ENCODE data around the gene FGF5. TPM values are rescaled to one million over a fixed set of nuclear protein-coding genes. Genes with fewer than 3 reads are reported as not detected.

FGF5 gene
- total RNA-seq, 4 donors from 2014 or later: 0.14 to 4.1 (median 0.16) TPM; not detected in 1

GRCh38 chr4:80270321-80270720 lies 3.9 kb downstream of the FGF5 start:
- in situ Hi-C loops (cut with MboI; ENCODE audit: low pct_ligation_motif_present in 1 of 4, low pct_unique_long_range_greater_than_20kb in 1 of 4, low sequenced_read_pairs in 3 of 4): no loop called here
- peaks cover 60% of the 10 kb centered on the region for H3K27me3 ChIP-seq

GRCh38 chr4:80270868-80271267 lies 4.4 kb downstream of the FGF5 start:
- intact Hi-C loops (cut with DNase I; ENCODE audit: low total_unique reads): no loop called here
- WGBS, 2 donors (ENCODE audit: low coverage in 1 of 2): 42 to 86% methylated on average over 1 of the region's 1 CpG
- no peaks in the 10 kb centered on the region for H3K9me3 ChIP-seq

More at GRCh38 chr4:80270321-80270720, 3.9 kb downstream of the FGF5 start:
- no peak overlapping the region for H3K27ac ChIP-seq
- peaks cover 0 to 12% (median 4%) of the 10 kb centered on the region in 4 donors for H3K4me1 ChIP-seq
- intact Hi-C loops (cut with DNase I; ENCODE audit: low total_unique reads): no loop called here
- no peak overlapping the region for H3K4me3 ChIP-seq
- no peaks in the 10 kb centered on the region for H3K9me3 ChIP-seq
- DNase-seq: no peak
- WGBS, 2 donors (ENCODE audit: low coverage in 1 of 2): 92% methylated on average over 2 of the region's 2 CpGs
- TF ChIP-seq EP300 (IDR thresholded peaks at IDR 0.05; ENCODE audit: low read depth) (no peak), POLR2AphosphoS5 (IDR thresholded peaks at IDR 0.05) (no peak), POLR2A (IDR thresholded peaks at IDR 0.05) (no peak), CTCF (IDR thresholded peaks at IDR 0.05) (no peak)
- H3K36me3 ChIP-seq: no peaks in the 10 kb centered on the region

GRCh38 chr4:80271801-80272200 lies 5.3 kb downstream of the FGF5 start:
- H3K27me3 ChIP-seq: peaks cover 50% of the 10 kb centered on the region
- no peak for DNase-seq
- no peaks in the 10 kb centered on the region for H3K9me3 ChIP-seq
- H3K36me3 ChIP-seq: no peaks in the 10 kb centered on the region
- H3K4me1 ChIP-seq: peaks cover 0 to 4% (median 0%) of the 10 kb centered on the region in 4 donors
- no peak for TF ChIP-seq EP300 (IDR thresholded peaks at IDR 0.05; ENCODE audit: low read depth)
- no peak for TF ChIP-seq POLR2A (IDR thresholded peaks at IDR 0.05)
- no peak for TF ChIP-seq CTCF (IDR thresholded peaks at IDR 0.05)
- TF ChIP-seq POLR2AphosphoS5 (IDR thresholded peaks at IDR 0.05): no peak
- no peak overlapping the region for H3K4me3 ChIP-seq
- H3K27ac ChIP-seq: no peak overlapping the region
- 85 to 87% methylated on average over 3 of the region's 3 CpGs for WGBS, 2 donors (ENCODE audit: low coverage in 1 of 2)
- intact Hi-C loops (cut with DNase I; ENCODE audit: low total_unique reads): no loop called here
- in situ Hi-C loops (cut with MboI; ENCODE audit: low pct_ligation_motif_present in 1 of 4, low pct_unique_long_range_greater_than_20kb in 1 of 4, low sequenced_read_pairs in 3 of 4): no loop called here

More at GRCh38 chr4:80270868-80271267, 4.4 kb downstream of the FGF5 start:
- Histone ChIP-seq H3K4me3 (no peak overlapping the region), H3K36me3 (no peaks in the 10 kb centered on the region), H3K27ac (no peak overlapping the region), H3K4me1 (peaks cover 0 to 8% (median 4%) of the 10 kb centered on the region in 4 donors), H3K27me3 (peaks cover 59% of the 10 kb centered on the region)
- TF ChIP-seq EP300 (IDR thresholded peaks at IDR 0.05; ENCODE audit: low read depth) (no peak), POLR2AphosphoS5 (IDR thresholded peaks at IDR 0.05) (no peak), POLR2A (IDR thresholded peaks at IDR 0.05) (no peak), CTCF (IDR thresholded peaks at IDR 0.05) (no peak)
- no peak for DNase-seq
- in situ Hi-C loops (cut with MboI; ENCODE audit: low pct_ligation_motif_present in 1 of 4, low pct_unique_long_range_greater_than_20kb in 1 of 4, low sequenced_read_pairs in 3 of 4): no loop called here

- DNase-seq: no peak
- TF ChIP-seq CTCF (IDR thresholded peaks at IDR 0.05) (no peak), POLR2A (IDR thresholded peaks at IDR 0.05) (no peak), POLR2AphosphoS5 (IDR thresholded peaks at IDR 0.05) (no peak), EP300 (IDR thresholded peaks at IDR 0.05; ENCODE audit: low read depth) (no peak)
- no peaks in the 10 kb centered on the region for H3K4me1 ChIP-seq
- H3K9me3 ChIP-seq: no peaks in the 10 kb centered on the region
- no peak overlapping the region for H3K27ac ChIP-seq
- H3K36me3 ChIP-seq: no peaks in the 10 kb centered on the region
- in situ Hi-C loops (cut with MboI; ENCODE audit: low pct_ligation_motif_present in 1 of 4, low pct_unique_long_range_greater_than_20kb in 1 of 4, low sequenced_read_pairs in 3 of 4) (no loop called here), intact Hi-C loops (cut with DNase I; ENCODE audit: low total_unique reads) (no loop called here)
- H3K27me3 ChIP-seq: peaks cover 14% of the 10 kb centered on the region
- no peak overlapping the region for H3K4me3 ChIP-seq
These were observed 10.5 kb downstream of the FGF5 start for GRCh38 chr4:80276931-80277330.

Data from transverse colon (tissue), 4 donors.